Mesendoderm (in vitro differentiated cells): ENCODE data around the gene TRPM2.

ENCODE experiments used
- DNase-seq: peaks from one replicate; pipeline ENCODE4 v3.0.0; 2013
- H2AK5ac ChIP-seq: 2 replicates; pipeline ENCODE4 v1.6.1; 2013; ENCODE audit warnings: low read length, inconsistent platforms
- H2BK120ac ChIP-seq: 2 replicates; pipeline ENCODE4 v1.6.1; 2013; ENCODE audit warnings: low read depth, mild to moderate bottlenecking, low read length, moderate library complexity, mixed read lengths
- H2BK15ac ChIP-seq: replicated peaks from 2 replicates; pipeline ENCODE4 v1.6.1; 2013; ENCODE audit warnings: low read depth, mild to moderate bottlenecking, moderate library complexity
- H2BK5ac ChIP-seq: 2 replicates; pipeline ENCODE4 v1.6.1; 2013; ENCODE audit warnings: low read length, inconsistent platforms
- H3K18ac ChIP-seq: 2 replicates; pipeline ENCODE4 v1.6.1; 2013; ENCODE audit warnings: mild to moderate bottlenecking, low read length, mixed read lengths
- H3K23ac ChIP-seq: one replicate; pipeline ENCODE4 v1.6.1; 2013; ENCODE audit warnings: low read length
- H3K27ac ChIP-seq: 2 replicates; pipeline ENCODE4 v1.5.1; 2013; ENCODE audit warnings: low read depth, mild to moderate bottlenecking, inconsistent platforms, low read length, moderate library complexity
- H3K27me3 ChIP-seq: 2 replicates; pipeline ENCODE4 v1.6.1; 2013; ENCODE audit warnings: low read length, control low read depth, mild to moderate bottlenecking, inconsistent platforms; ENCODE audit not compliant: insufficient read depth, poor library complexity
- H3K36me3 ChIP-seq: 2 replicates; pipeline ENCODE4 v1.6.1; 2013; ENCODE audit warnings: low read length, inconsistent platforms; ENCODE audit not compliant: control insufficient read depth, insufficient read depth
- H3K4ac ChIP-seq: one replicate; pipeline ENCODE4 v1.6.1; 2013; ENCODE audit warnings: low read depth, mild to moderate bottlenecking, low read length, moderate library complexity
- H3K4me1 ChIP-seq: 2 replicates; pipeline ENCODE4 v1.6.1; 2013; ENCODE audit warnings: low read depth, low read length, inconsistent platforms; ENCODE audit not compliant: control insufficient read depth
- H3K4me2 ChIP-seq: 2 replicates; pipeline ENCODE4 v1.6.1; 2013; ENCODE audit warnings: low read length
- H3K4me3 ChIP-seq: 2 replicates; pipeline ENCODE4 v1.5.1; 2013; ENCODE audit warnings: mild to moderate bottlenecking, low read length
- H3K56ac ChIP-seq: one replicate; pipeline ENCODE4 v1.6.1; 2013; ENCODE audit warnings: low read length
- H3K79me1 ChIP-seq: 2 replicates; pipeline ENCODE4 v1.6.1; 2013; ENCODE audit warnings: low read length, inconsistent platforms
- H3K79me2 ChIP-seq: 2 replicates; pipeline ENCODE4 v1.6.1; 2013; ENCODE audit warnings: mild to moderate bottlenecking, low read length; ENCODE audit not compliant: control insufficient read depth, insufficient read depth
- H3K9ac ChIP-seq: 2 replicates; pipeline ENCODE4 v1.6.1; 2013; ENCODE audit warnings: low read length, inconsistent platforms
- H4K5ac ChIP-seq: one replicate; pipeline ENCODE4 v1.6.1; 2013; ENCODE audit warnings: low read length
- H4K8ac ChIP-seq: one replicate; pipeline ENCODE4 v1.6.1; 2013; ENCODE audit warnings: low read depth, mild to moderate bottlenecking, control low read depth, low read length, moderate library complexity
- WGBS: extraction: QIAGEN DNeasy Blood & Tissue Kit; methylation state at CpG from one replicate; pipeline ENCODE4 v1.1.7; 2013; ENCODE audit warnings: low lambda C conversion rate, missing lambda C conversion rate; ENCODE audit not compliant: insufficient coverage; ENCODE audit errors: extremely low coverage; 5-methylcytosine and 5-hydroxymethylcytosine counted together

The TRPM2 gene

GRCh38 chr21:44378646-44379514 lies 25.5 kb downstream of the TRPM2 start:
- WGBS: no CpG with 5 or more reads among the region's 34 CpGs
- H3K18ac ChIP-seq: no peak overlapping the region
- DNase-seq: no peak
- no peak overlapping the region for H4K8ac ChIP-seq
- H3K4me2 ChIP-seq: no peak overlapping the region
- no peaks in the 10 kb centered on the region for H3K79me1 ChIP-seq
- no peaks in the 10 kb centered on the region for H3K79me2 ChIP-seq
- no peak overlapping the region for H3K56ac ChIP-seq
- H3K4ac ChIP-seq: no peak overlapping the region
- no peak overlapping the region for H2BK5ac ChIP-seq
- no peaks in the 10 kb centered on the region for H3K4me1 ChIP-seq
- H3K23ac ChIP-seq: no peak overlapping the region
- H3K27ac ChIP-seq: no peak overlapping the region
- H3K36me3 ChIP-seq: no peaks in the 10 kb centered on the region
- no peak overlapping the region for H4K5ac ChIP-seq
- no peak overlapping the region for H3K9ac ChIP-seq
- no peak overlapping the region for H2BK120ac ChIP-seq
- H3K27me3 ChIP-seq: no peaks in the 10 kb centered on the region
- no peak overlapping the region for H3K4me3 ChIP-seq
- no peak overlapping the region for H2BK15ac ChIP-seq
- H2AK5ac ChIP-seq: no peak overlapping the region

DNA sequence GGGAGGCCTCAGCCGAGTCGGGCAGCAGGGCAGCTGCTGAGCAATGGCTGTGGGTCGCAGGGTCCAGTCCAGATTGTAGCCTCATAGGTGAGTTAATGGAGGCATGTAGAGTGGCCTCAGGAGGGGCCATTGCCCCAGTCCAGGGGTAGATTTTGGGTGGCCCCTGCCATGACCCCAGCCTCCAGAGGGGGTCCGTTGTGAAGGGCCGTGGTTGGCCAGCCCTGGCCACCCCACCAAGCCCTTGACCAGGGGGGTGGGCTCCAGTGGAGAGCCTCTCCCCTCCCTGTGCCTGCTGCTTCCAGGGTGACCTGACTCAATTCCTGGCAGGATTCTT lies 26.1 kb downstream of the TRPM2 start:
- no peaks in the 10 kb centered on the region for H3K27me3 ChIP-seq
- H3K4me1 ChIP-seq: no peaks in the 10 kb centered on the region
- H3K56ac ChIP-seq: no peak overlapping the region
- no peak overlapping the region for H2BK5ac ChIP-seq
- no peaks in the 10 kb centered on the region for H3K79me1 ChIP-seq
- no peaks in the 10 kb centered on the region for H3K36me3 ChIP-seq
- H2BK120ac ChIP-seq: no peak overlapping the region
- H3K27ac ChIP-seq: no peak overlapping the region
- H3K23ac ChIP-seq: no peak overlapping the region
- no peak overlapping the region for H3K18ac ChIP-seq
- no peak overlapping the region for H4K5ac ChIP-seq
- no peak overlapping the region for H3K4ac ChIP-seq
- H3K4me3 ChIP-seq: no peak overlapping the region
- H3K4me2 ChIP-seq: no peak overlapping the region
- no peak overlapping the region for H4K8ac ChIP-seq
- H3K79me2 ChIP-seq: no peaks in the 10 kb centered on the region
- no peak overlapping the region for H3K9ac ChIP-seq
- no peak overlapping the region for H2AK5ac ChIP-seq
- DNase-seq: no peak
- WGBS: no CpG with 5 or more reads among the region's 5 CpGs
- no peak overlapping the region for H2BK15ac ChIP-seq

DNA sequence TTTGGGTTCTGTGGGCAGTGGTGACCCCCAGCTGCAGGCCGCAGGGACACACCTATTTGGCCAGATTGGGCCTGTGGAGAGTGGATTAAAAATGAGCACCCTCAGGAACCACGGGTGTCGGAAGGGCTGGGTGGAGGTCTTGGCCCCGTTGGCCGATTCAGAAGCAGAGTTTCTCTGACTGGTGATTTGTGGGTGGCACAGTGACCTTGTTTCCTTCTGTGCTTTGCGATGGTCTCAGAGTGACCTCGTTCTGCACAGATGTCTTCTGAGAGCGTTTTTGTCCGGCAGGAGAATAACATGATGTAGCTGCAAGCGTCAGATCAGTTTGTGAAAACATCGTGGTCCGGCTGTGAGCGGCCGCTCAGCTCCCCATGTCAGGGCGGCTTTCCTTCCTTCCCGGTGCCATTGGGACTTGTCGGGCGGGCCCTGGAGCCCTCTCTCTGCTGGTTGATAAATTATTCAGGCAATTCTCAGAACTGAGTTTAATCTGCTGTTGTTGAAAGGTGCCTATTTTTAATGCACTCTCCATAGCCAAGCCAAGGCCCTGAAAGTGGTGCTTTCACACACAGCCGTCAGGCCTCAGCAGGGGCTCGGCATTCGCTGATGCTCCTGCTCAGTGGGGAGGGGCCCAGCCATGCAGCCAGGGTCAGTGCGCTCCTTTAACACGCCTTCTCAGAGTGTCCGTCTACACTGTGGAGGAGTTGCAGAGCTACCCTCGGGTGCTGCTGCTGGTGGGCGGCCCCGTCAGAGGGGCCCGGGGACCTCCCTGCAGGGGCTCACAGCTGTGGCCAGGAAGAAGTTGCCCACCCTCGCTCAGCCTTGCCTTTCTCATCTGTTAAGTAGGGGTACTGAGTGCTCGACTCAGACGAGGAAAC lies 26.8 kb downstream of the TRPM2 start:
- Histone ChIP-seq H4K5ac (no peak overlapping the region), H3K79me1 (no peaks in the 10 kb centered on the region), H4K8ac (no peak overlapping the region), H3K9ac (no peak overlapping the region), H2BK5ac (no peak overlapping the region), H3K27ac (no peak overlapping the region), H3K27me3 (no peaks in the 10 kb centered on the region), H3K23ac (no peak overlapping the region), H2BK15ac (no peak overlapping the region), H3K4me2 (no peak overlapping the region), H3K18ac (no peak overlapping the region), H3K79me2 (no peaks in the 10 kb centered on the region), H3K4me1 (no peaks in the 10 kb centered on the region), H3K36me3 (no peaks in the 10 kb centered on the region), H3K4me3 (no peak overlapping the region), H2BK120ac (no peak overlapping the region), H2AK5ac (no peak overlapping the region), H3K56ac (no peak overlapping the region), H3K4ac (no peak overlapping the region)
- WGBS: no CpG with 5 or more reads among the region's 31 CpGs
- DNase-seq: no peak

DNA sequence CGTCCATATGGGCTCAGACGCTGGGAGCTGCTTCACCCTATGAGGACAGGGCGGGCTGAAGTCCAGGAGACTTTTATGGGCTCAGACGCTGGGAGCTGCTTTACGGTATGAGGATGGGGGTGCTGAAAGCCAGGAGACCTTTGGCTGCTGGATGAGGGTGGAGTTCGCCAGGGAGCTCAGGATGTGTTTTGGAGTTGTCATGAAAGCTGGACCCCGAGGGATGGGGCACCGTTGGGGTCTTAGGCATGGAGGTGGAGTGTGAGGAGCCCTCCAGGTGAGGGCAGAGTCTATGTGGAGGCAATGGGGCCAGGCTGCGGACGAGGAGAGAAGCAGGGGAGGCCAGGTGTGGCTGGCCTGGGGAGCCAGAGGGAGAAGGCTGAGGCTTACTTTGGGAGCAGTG lies 27.5 kb downstream of the TRPM2 start:
- Histone ChIP-seq H3K79me1 (no peaks in the 10 kb centered on the region), H3K18ac (no peak overlapping the region), H2BK120ac (no peak overlapping the region), H2AK5ac (no peak overlapping the region), H3K9ac (no peak overlapping the region), H3K4me3 (no peak overlapping the region), H3K79me2 (no peaks in the 10 kb centered on the region), H3K4ac (no peak overlapping the region), H3K56ac (no peak overlapping the region), H3K4me1 (no peaks in the 10 kb centered on the region), H2BK5ac (no peak overlapping the region), H3K36me3 (no peaks in the 10 kb centered on the region), H4K5ac (no peak overlapping the region), H3K27me3 (no peaks in the 10 kb centered on the region), H3K4me2 (no peak overlapping the region), H2BK15ac (no peak overlapping the region), H3K27ac (no peak overlapping the region), H4K8ac (no peak overlapping the region), H3K23ac (no peak overlapping the region)
- no CpG with 5 or more reads among the region's 10 CpGs for WGBS
- no peak for DNase-seq

DNA sequence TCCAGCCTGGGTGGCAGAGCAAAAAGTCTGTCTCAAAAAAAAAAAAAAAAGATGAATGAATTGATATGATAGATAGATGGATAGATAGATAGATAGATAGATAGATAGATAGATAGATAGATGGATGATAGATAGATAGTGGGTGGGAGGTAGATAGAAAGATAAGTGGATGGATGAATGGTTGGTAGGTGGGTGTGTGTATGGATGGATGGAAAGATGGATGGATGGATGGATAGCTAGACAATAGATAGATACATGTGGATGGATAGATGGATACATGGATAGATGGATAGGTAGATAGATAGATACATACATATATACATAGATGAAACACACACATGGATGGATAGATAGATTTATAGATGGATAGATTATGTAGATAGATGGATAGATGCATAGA lies 28.5 kb downstream of the TRPM2 start:
- Histone ChIP-seq H3K4me2 (no peak overlapping the region), H3K18ac (no peak overlapping the region), H4K5ac (no peak overlapping the region), H3K79me1 (no peaks in the 10 kb centered on the region), H3K27me3 (no peaks in the 10 kb centered on the region), H3K56ac (no peak overlapping the region), H3K27ac (no peak overlapping the region), H4K8ac (no peak overlapping the region), H3K36me3 (no peaks in the 10 kb centered on the region), H2BK5ac (no peak overlapping the region), H3K79me2 (no peaks in the 10 kb centered on the region), H3K9ac (no peak overlapping the region), H3K4ac (no peak overlapping the region), H2AK5ac (no peak overlapping the region), H3K4me1 (no peaks in the 10 kb centered on the region), H2BK120ac (no peak overlapping the region), H3K23ac (no peak overlapping the region), H3K4me3 (no peak overlapping the region), H2BK15ac (no peak overlapping the region)
- no peak for DNase-seq
